ENCODE data around the gene METTL23. TPM values are rescaled to one million over a fixed set of nuclear protein-coding genes. Genes with fewer than 3 reads are reported as not detected.
"Not testable (repeated sequence)": the region's sequence is repeated elsewhere in the genome, so short reads cannot be mapped to it uniquely, and the experiment has no call there.

The METTL23 gene
- total and polyA plus RNA-seq, 2 donors (not counting 3 experiments of a cell fraction or from before 2014, with no cell fraction given): 19.5 to 33.4 TPM

DNA sequence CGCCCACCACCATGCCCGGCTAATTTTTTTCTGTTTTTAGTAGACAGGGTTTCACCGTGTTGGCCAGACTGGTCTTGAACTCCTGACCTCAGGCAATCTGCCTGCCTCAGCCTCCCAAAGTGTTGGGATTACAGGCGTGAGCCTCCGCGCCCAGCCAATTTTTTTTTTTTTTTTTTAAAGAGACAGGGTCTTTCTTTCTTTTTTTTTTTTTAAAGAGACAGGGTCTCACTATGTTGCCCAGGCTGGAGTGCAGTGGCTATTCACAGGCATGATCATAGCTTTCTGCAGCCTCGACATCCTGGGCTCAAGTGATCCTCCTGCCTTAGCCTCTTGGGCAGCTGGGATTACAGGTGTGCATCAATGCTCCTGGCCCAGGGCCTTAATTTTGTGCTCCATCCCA is 14.3 kb upstream of the METTL23 start:
- FAIRE-seq; H2AFZ ChIP-seq (ENCODE audit: low read depth, low read length); BruUV-seq (replicated peaks); H3K9me1 ChIP-seq (replicated peaks; ENCODE audit: control insufficient read depth, extremely low read depth, insufficient read depth, low read length); H3K9me3 ChIP-seq (replicated peaks; ENCODE audit: control insufficient read depth, insufficient read depth, low read length); H3K9ac ChIP-seq (replicated peaks; ENCODE audit: extremely low read depth, insufficient read depth, low read length); POLR2A ChIA-PET; DNase-seq (ENCODE audit: low read depth, low spot score); dilution Hi-C loops (cut with MboI; ENCODE audit: extremely low pct_ligation_motif_present, low sequenced_read_pairs); H3K27ac ChIP-seq (ENCODE audit: insufficient read depth, low read depth, low read length); H4K20me1 ChIP-seq (replicated peaks; ENCODE audit: control insufficient read depth, extremely low read depth, insufficient read depth, low read length); H3K4me3 ChIP-seq (replicated peaks in 1 of 3; ENCODE audit: insufficient read depth in 1 of 3, low read depth in 1 of 3, low read length in 3 of 3); H3K4me2 ChIP-seq (ENCODE audit: insufficient read depth, low read length); H3K27me3 ChIP-seq (ENCODE audit: control insufficient read depth in 2 of 2, insufficient read depth in 2 of 2, low read length in 2 of 2): not testable (repeated sequence)
- Histone ChIP-seq H3K36me3 (ENCODE audit: control insufficient read depth in 2 of 2, extremely low read depth in 1 of 2, insufficient read depth in 2 of 2, low read length in 2 of 2) (peaks cover 7 to 15% of the 10 kb centered on the region in 2 experiments), H3K4me1 (ENCODE audit: control insufficient read depth, extremely low read depth, insufficient read depth, low read length) (peaks cover 27% of the 10 kb centered on the region), H3K79me2 (ENCODE audit: control insufficient read depth, insufficient read depth, low read length) (peaks cover 35% of the 10 kb centered on the region)
- intact Hi-C loops (cut with micrococcal nuclease): loop anchor here (5.0 to 10.0 kb wide), 2 partner anchors 155 to 188 kb away; no protein-coding TSS in a partner anchor
- CTCF ChIA-PET: interaction anchor here (1.0 to 5.9 kb wide), 4 partner anchors 11 to 172 kb away, joined by 3 to 43 read pairs (median 8); no protein-coding TSS in a partner anchor

DNA sequence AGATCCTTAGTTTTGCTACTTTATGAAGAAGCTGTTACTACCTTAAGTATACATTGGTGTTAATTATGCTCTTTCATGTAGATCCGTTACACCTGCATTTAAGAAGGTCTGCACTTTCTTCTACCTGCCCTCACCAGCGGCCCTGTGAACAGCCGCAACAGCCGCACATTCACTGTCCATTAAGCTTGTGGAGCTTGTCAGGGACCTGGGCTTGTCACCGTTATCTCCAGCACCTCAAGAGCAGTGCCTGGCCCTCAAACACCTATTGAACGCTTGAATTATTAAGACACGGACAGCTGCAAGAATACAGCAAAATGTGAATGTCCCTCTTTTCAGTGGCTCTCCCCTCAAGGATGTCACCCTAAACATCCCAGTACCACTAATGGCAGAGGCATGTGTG is 12.9 kb upstream of the METTL23 start:
- dilution Hi-C loops (cut with MboI; ENCODE audit: extremely low pct_ligation_motif_present, low sequenced_read_pairs): no loop called here
- no peaks in the 10 kb centered on the region for H4K20me1 ChIP-seq (replicated peaks; ENCODE audit: control insufficient read depth, extremely low read depth, insufficient read depth, low read length)
- H2AFZ ChIP-seq (ENCODE audit: low read depth, low read length): no peak overlapping the region
- TF ChIP-seq, protein P1, sequence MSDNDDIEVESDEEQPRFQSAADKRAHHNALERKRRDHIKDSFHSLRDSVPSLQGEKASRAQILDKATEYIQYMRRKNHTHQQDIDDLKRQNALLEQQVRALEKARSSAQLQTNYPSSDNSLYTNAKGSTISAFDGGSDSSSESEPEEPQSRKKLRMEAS (IDR thresholded peaks at IDR 0.05; ENCODE audit: insufficient read depth, insufficient read length): no peak
- TF ChIP-seq GATA2 (IDR thresholded peaks at IDR 0.05; ENCODE audit: insufficient read depth, insufficient read length, low read depth, low read length): no peak
- DNase-seq (ENCODE audit: low read depth, low spot score): no peak
- H3K27me3 ChIP-seq (ENCODE audit: control insufficient read depth in 2 of 2, insufficient read depth in 2 of 2, low read length in 2 of 2): no peaks in the 10 kb centered on the region
- BruUV-seq (replicated peaks): no TSS peak
- no peak overlapping the region for H3K9ac ChIP-seq (replicated peaks; ENCODE audit: extremely low read depth, insufficient read depth, low read length)
- peaks cover 13 to 20% of the 10 kb centered on the region in 2 experiments for H3K36me3 ChIP-seq (ENCODE audit: control insufficient read depth in 2 of 2, extremely low read depth in 1 of 2, insufficient read depth in 2 of 2, low read length in 2 of 2)
- no peak for FAIRE-seq
- H3K9me3 ChIP-seq (replicated peaks; ENCODE audit: control insufficient read depth, insufficient read depth, low read length): no peaks in the 10 kb centered on the region
- no peaks in the 10 kb centered on the region for H3K9me1 ChIP-seq (replicated peaks; ENCODE audit: control insufficient read depth, extremely low read depth, insufficient read depth, low read length)
- H3K4me3 ChIP-seq (replicated peaks in 1 of 3; ENCODE audit: insufficient read depth in 1 of 3, low read depth in 1 of 3, low read length in 3 of 3): no peak overlapping the region
- peaks cover 27% of the 10 kb centered on the region for H3K4me1 ChIP-seq (ENCODE audit: control insufficient read depth, extremely low read depth, insufficient read depth, low read length)
- peaks cover 20% of the 10 kb centered on the region for H3K79me2 ChIP-seq (ENCODE audit: control insufficient read depth, insufficient read depth, low read length)
- ChIA-PET CTCF (interaction anchor here (0.7 to 2.4 kb wide), 8 partner anchors 10 to 190 kb away, joined by 3 to 15 read pairs (median 6); partner anchors contain the start of genes JMJD6 and METTL23), POLR2A (no interaction called here)
- intact Hi-C loops (cut with micrococcal nuclease): loop anchor here (5.0 to 10.0 kb wide), 2 partner anchors 156 to 189 kb away; no protein-coding TSS in a partner anchor
- no peak overlapping the region for H3K27ac ChIP-seq (ENCODE audit: insufficient read depth, low read depth, low read length)
- no peak overlapping the region for H3K4me2 ChIP-seq (ENCODE audit: insufficient read depth, low read length)

Measured in endothelial cell of umbilical vein (primary cell).